Central memory CD8-positive, alpha-beta T cell (primary cell): ENCODE data around the gene FBLN5.
"Not testable (repeated sequence)": the region's sequence is repeated elsewhere in the genome, so short reads cannot be mapped to it uniquely, and the experiment has no call there.

Experiments used
- ATAC-seq: fragments of 150-1000 bp; cut with Tn5 transposase; replicated peaks from 2 replicates; pipeline ENCODE4 v1.10.0; 2022; ENCODE audit warnings: mild to moderate bottlenecking, moderate FRiP score, moderate number of reproducible peaks; ENCODE audit not compliant: poor library complexity, severe bottlenecking; ENCODE audit errors: extremely low read depth
- DNase-seq, 2 donors: peaks; one replicate each; pipeline ENCODE4 v3.0.0; 2021; ENCODE audit warnings: low spot score in 2 of 2
- H3K27ac Mint-ChIP-seq: one replicate; pipeline ENCODE4 v1.8.0; 2022; ENCODE audit warnings: low read depth, mild to moderate bottlenecking, moderate library complexity, mixed read lengths
- H3K27me3 Mint-ChIP-seq: one replicate; pipeline ENCODE4 v1.8.0; 2022; ENCODE audit warnings: mixed read lengths
- H3K36me3 Mint-ChIP-seq: one replicate; pipeline ENCODE4 v1.8.0; 2022; ENCODE audit warnings: mild to moderate bottlenecking, moderate library complexity, mixed read lengths; ENCODE audit not compliant: insufficient read depth
- H3K4me1 Mint-ChIP-seq: one replicate; pipeline ENCODE4 v1.8.0; 2022; ENCODE audit warnings: mixed read lengths
- H3K4me3 Mint-ChIP-seq: one replicate; pipeline ENCODE4 v1.8.0; 2022; ENCODE audit warnings: mild to moderate bottlenecking, moderate library complexity, mixed read lengths
- H3K9me3 Mint-ChIP-seq: one replicate; pipeline ENCODE4 v1.8.0; 2022; ENCODE audit warnings: mixed read lengths

FBLN5 gene

DNA sequence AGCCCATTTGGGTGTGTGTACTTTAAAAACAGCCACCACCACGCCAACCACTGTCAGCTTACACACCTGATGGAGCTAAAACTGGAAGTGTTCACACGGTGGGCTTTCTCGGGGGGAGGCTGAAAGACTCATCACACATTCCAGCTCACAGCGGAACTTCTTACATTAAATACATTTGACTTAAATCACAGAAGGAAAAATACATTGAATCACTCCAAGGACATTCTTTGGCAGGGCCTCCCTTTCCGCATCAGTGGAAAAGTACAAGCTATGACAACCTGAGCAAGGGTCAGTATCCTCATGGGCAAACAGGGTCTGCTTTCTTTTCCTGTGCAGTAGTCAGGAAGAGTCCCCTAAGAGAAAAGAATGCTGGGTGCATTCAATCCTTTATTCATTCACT, 49.1 kb downstream of the FBLN5 start:
- H3K27ac Mint-ChIP-seq: no peak overlapping the region
- H3K4me1 Mint-ChIP-seq: peaks cover 19% of the 10 kb centered on the region
- H3K9me3 Mint-ChIP-seq: no peaks in the 10 kb centered on the region
- H3K4me3 Mint-ChIP-seq: no peak overlapping the region
- H3K36me3 Mint-ChIP-seq: no peaks in the 10 kb centered on the region
- ATAC-seq: no peak
- DNase-seq: no peak
- no peaks in the 10 kb centered on the region for H3K27me3 Mint-ChIP-seq

DNA sequence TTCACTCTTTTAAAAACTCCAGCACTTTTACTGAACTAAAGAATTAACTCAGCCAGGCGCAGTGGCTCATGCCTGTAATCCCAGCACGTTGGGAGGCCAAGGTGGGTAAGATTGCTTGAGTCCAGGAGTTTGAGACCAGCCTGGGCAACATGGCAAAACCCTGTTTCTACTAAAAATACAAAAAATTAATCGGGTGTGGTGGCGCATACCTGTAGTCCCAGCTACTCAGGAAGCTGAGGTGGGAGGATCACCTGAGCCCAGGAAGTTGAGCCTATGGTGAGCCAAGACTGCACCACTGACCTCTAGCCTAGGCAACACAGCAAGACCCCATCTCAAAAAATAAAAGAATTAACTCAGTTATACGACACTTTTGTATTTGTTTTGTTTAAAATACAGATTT, 49.8 kb downstream of the FBLN5 start:
- not testable (repeated sequence) for H3K9me3 Mint-ChIP-seq, H3K36me3 Mint-ChIP-seq, H3K27me3 Mint-ChIP-seq, H3K4me3 Mint-ChIP-seq, ATAC-seq, H3K27ac Mint-ChIP-seq, DNase-seq
- H3K4me1 Mint-ChIP-seq: peaks cover 25% of the 10 kb centered on the region

GRCh38 chr14:91897106-91897701, 50.3 kb downstream of the FBLN5 start:
- no peak overlapping the region for H3K27ac Mint-ChIP-seq

GRCh38 chr14:91896419-91896818, 51.1 kb downstream of the FBLN5 start:
- Mint-ChIP-seq H3K4me3 (no peak overlapping the region), H3K9me3 (no peaks in the 10 kb centered on the region), H3K27me3 (no peaks in the 10 kb centered on the region), H3K27ac (no peak overlapping the region), H3K4me1 (peaks cover 38% of the 10 kb centered on the region), H3K36me3 (peaks cover 3% of the 10 kb centered on the region)
- no peak for ATAC-seq
- DNase-seq: no peak

More at GRCh38 chr14:91897106-91897701, 50.3 kb downstream of the FBLN5 start:
- Mint-ChIP-seq H3K27me3 (no peaks in the 10 kb centered on the region), H3K36me3 (peaks cover 3% of the 10 kb centered on the region), H3K9me3 (no peaks in the 10 kb centered on the region), H3K4me3 (no peak overlapping the region), H3K4me1 (peaks cover 30% of the 10 kb centered on the region)
- ATAC-seq: no peak
- no peak for DNase-seq

GRCh38 chr14:91893669-91894068, 53.8 kb downstream of the FBLN5 start:
- Mint-ChIP-seq H3K27ac (no peak overlapping the region), H3K9me3 (no peaks in the 10 kb centered on the region), H3K4me3 (no peak overlapping the region), H3K4me1 (peaks cover 60% of the 10 kb centered on the region), H3K36me3 (peaks cover 3% of the 10 kb centered on the region), H3K27me3 (no peaks in the 10 kb centered on the region)
- ATAC-seq (no peak), DNase-seq (no peak)

GRCh38 chr14:91893007-91893406, 54.5 kb downstream of the FBLN5 start:
- Mint-ChIP-seq H3K4me3 (no peak overlapping the region), H3K9me3 (no peaks in the 10 kb centered on the region), H3K27ac (no peak overlapping the region), H3K36me3 (peaks cover 3% of the 10 kb centered on the region), H3K27me3 (no peaks in the 10 kb centered on the region), H3K4me1 (peaks cover 63% of the 10 kb centered on the region)
- DNase-seq: no peak
- peak; percentile 50 for ATAC-seq

GRCh38 chr14:91891721-91892220, 55.7 kb downstream of the FBLN5 start:
- H3K4me3 Mint-ChIP-seq: peak overlapping the region; percentile 31
- H3K27me3 Mint-ChIP-seq: no peaks in the 10 kb centered on the region
- no peak for ATAC-seq
- peaks cover 68% of the 10 kb centered on the region for H3K4me1 Mint-ChIP-seq
- H3K36me3 Mint-ChIP-seq: peaks cover 3% of the 10 kb centered on the region
- DNase-seq: no peak
- H3K27ac Mint-ChIP-seq: peak overlapping the region; percentile 63
- H3K9me3 Mint-ChIP-seq: no peaks in the 10 kb centered on the region

- Mint-ChIP-seq H3K4me3 (peak overlapping the region; percentile 31), H3K27me3 (no peaks in the 10 kb centered on the region), H3K4me1 (peaks cover 65% of the 10 kb centered on the region), H3K27ac (peak overlapping the region; percentile 63), H3K36me3 (peaks cover 3% of the 10 kb centered on the region), H3K9me3 (no peaks in the 10 kb centered on the region)
- ATAC-seq (no peak), DNase-seq (no peak)
These were observed 56.4 kb downstream of the FBLN5 start for GRCh38 chr14:91891101-91891500.

GRCh38 chr14:91890291-91890749, 57.2 kb downstream of the FBLN5 start:
- Mint-ChIP-seq H3K36me3 (peaks cover 3% of the 10 kb centered on the region), H3K4me3 (peak overlapping the region; percentile 40), H3K9me3 (no peaks in the 10 kb centered on the region), H3K27ac (peak overlapping the region; percentile 86), H3K27me3 (no peaks in the 10 kb centered on the region), H3K4me1 (peaks cover 61% of the 10 kb centered on the region)
- peak; percentile 43 for ATAC-seq
- DNase-seq: no peak

- H3K4me3 Mint-ChIP-seq: peak overlapping the region; percentile 40
- no peaks in the 10 kb centered on the region for H3K9me3 Mint-ChIP-seq
- H3K27ac Mint-ChIP-seq: peak overlapping the region; percentile 86
- H3K27me3 Mint-ChIP-seq: no peaks in the 10 kb centered on the region
- ATAC-seq (no peak), DNase-seq (no peak)
- H3K4me1 Mint-ChIP-seq: peaks cover 61% of the 10 kb centered on the region
- peaks cover 3% of the 10 kb centered on the region for H3K36me3 Mint-ChIP-seq
These were observed 57.9 kb downstream of the FBLN5 start for GRCh38 chr14:91889477-91890211.

GRCh38 chr14:91888641-91889476, 58.6 kb downstream of the FBLN5 start:
- Mint-ChIP-seq H3K9me3 (no peaks in the 10 kb centered on the region), H3K36me3 (peaks cover 3% of the 10 kb centered on the region), H3K4me1 (peaks cover 61% of the 10 kb centered on the region), H3K27me3 (no peaks in the 10 kb centered on the region), H3K4me3 (no peak overlapping the region), H3K27ac (no peak overlapping the region)
- ATAC-seq: no peak
- no peak for DNase-seq

DNA sequence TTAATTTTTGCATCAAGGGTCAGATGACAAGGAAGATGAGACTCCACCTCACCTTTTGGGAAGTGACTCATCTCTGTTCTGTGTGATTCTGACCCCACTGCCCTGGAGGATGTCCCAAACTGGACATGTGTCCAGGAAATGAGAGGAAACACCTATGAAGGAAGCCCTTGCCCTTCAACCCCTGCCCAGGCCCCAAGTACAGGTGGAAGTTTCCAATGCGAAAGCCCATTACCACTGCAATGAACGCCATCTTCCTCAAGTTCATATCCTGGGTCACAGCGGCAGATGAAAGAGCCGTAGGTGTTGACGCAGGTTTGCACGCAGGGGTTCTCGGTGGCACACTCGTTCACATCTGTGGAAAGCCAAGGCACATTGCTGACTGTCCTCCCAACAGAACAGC, 60.5 kb downstream of the FBLN5 start:
- H3K4me1 Mint-ChIP-seq: peaks cover 47% of the 10 kb centered on the region
- no peak for ATAC-seq
- no peaks in the 10 kb centered on the region for H3K36me3 Mint-ChIP-seq
- H3K4me3 Mint-ChIP-seq: no peak overlapping the region
- no peak overlapping the region for H3K27ac Mint-ChIP-seq
- no peaks in the 10 kb centered on the region for H3K27me3 Mint-ChIP-seq
- H3K9me3 Mint-ChIP-seq: no peaks in the 10 kb centered on the region
- no peak for DNase-seq
